Activated B cell treated with CpG ODN at 0.5 μM for 24 hours (primary cell): ENCODE results near the gene TAS2R60. TPM values are rescaled to one million over a fixed set of nuclear protein-coding genes. Genes with fewer than 3 reads are reported as not detected.
"Not testable (repeated sequence)": the region's sequence is repeated elsewhere in the genome, so short reads cannot be mapped to it uniquely, and the experiment has no call there.

Experiments
- ATAC-seq: fragments of 200-7000 bp; cut with Tn5 transposase; one replicate; pipeline ENCODE4 v1.10.0; 2021; ENCODE audit warnings: low read depth, mild to moderate bottlenecking, moderate library complexity
- CTCF ChIA-PET: fragments of 350-600 bp; sonication (Branson Sonifier 250); formaldehyde crosslinking; loops from one replicate; lab custom pipeline; 2021; ENCODE audit warnings: antibody characterized with exemption; lab: Charles Lee
- POLR2A ChIA-PET: fragments of 350-600 bp; sonication (Branson Sonifier 250); formaldehyde crosslinking; loops from one replicate; lab custom pipeline; 2021; ENCODE audit warnings: antibody characterized with exemption; lab: Charles Lee
- DNase-seq: peaks from one replicate; pipeline ENCODE4 v3.0.0; 2022
- H3K27ac Mint-ChIP-seq: one replicate; pipeline ENCODE4 v1.8.0; 2020; ENCODE audit warnings: mixed read lengths
- H3K27me3 Mint-ChIP-seq: one replicate; pipeline ENCODE4 v1.8.0; 2021; ENCODE audit warnings: mixed read lengths
- H3K36me3 Mint-ChIP-seq: one replicate; pipeline ENCODE4 v1.8.0; 2021; ENCODE audit warnings: low read depth, mixed read lengths
- H3K4me1 Mint-ChIP-seq: one replicate; pipeline ENCODE4 v1.8.0; 2021; ENCODE audit warnings: mixed read lengths
- H3K4me3 Mint-ChIP-seq: one replicate; pipeline ENCODE4 v1.8.0; 2020; ENCODE audit warnings: mild to moderate bottlenecking, mixed read lengths
- H3K9me3 Mint-ChIP-seq: one replicate; pipeline ENCODE4 v1.8.0; 2020; ENCODE audit warnings: mixed read lengths
- CTCF ChIP-seq: fragments of 200-600 bp; IDR thresholded peaks from one replicate; pipeline ENCODE4 v1.8.0; 2022; ENCODE audit warnings: antibody characterized with exemption, mild to moderate bottlenecking
- intact Hi-C: fragments of 100-400 bp; cut with micrococcal nuclease; formaldehyde crosslinking; loops from one replicate; pipeline ENCODE4 v1.15.1; 2024
- total RNA-seq: library from RNA; stranded (reverse); gene quantifications from 2 replicates; pipeline ENCODE4 v1.2.3, GENCODE V29; 2022

The TAS2R60 gene
- total RNA-seq, 1 donor from 2014 or later: not detected

GRCh38 chr7:143479055-143479766 lies 36.0 kb downstream of the TAS2R60 start:
- peaks cover 9% of the 10 kb centered on the region for H3K27me3 Mint-ChIP-seq
- POLR2A ChIA-PET: no interaction called here
- H3K27ac Mint-ChIP-seq: no peak overlapping the region
- H3K36me3 Mint-ChIP-seq: no peaks in the 10 kb centered on the region
- no peak for ATAC-seq
- peaks cover 5% of the 10 kb centered on the region for H3K9me3 Mint-ChIP-seq
- CTCF ChIA-PET: no interaction called here
- intact Hi-C loops: no loop called here
- TF ChIP-seq CTCF: no peak
- DNase-seq: no peak
- no peak overlapping the region for H3K4me3 Mint-ChIP-seq
- no peaks in the 10 kb centered on the region for H3K4me1 Mint-ChIP-seq

- Mint-ChIP-seq H3K4me1 (no peaks in the 10 kb centered on the region), H3K9me3 (no peaks in the 10 kb centered on the region), H3K36me3 (no peaks in the 10 kb centered on the region), H3K27ac (no peak overlapping the region), H3K4me3 (no peak overlapping the region), H3K27me3 (peaks cover 13% of the 10 kb centered on the region)
- intact Hi-C loops: no loop called here
- ATAC-seq (no peak), DNase-seq (no peak)
- CTCF ChIA-PET: no interaction called here
- no peak for TF ChIP-seq CTCF
- POLR2A ChIA-PET: no interaction called here
Observed at GRCh38 chr7:143480501-143480900, 37.2 kb downstream of the TAS2R60 start.

GRCh38 chr7:143484119-143484518 lies 40.9 kb downstream of the TAS2R60 start:
- ATAC-seq: no peak
- CTCF ChIA-PET: no interaction called here

GRCh38 chr7:143485094-143485493 lies 41.8 kb downstream of the TAS2R60 start:
- Mint-ChIP-seq H3K4me3 (no peak overlapping the region), H3K9me3 (no peaks in the 10 kb centered on the region), H3K27ac (no peak overlapping the region), H3K4me1 (no peaks in the 10 kb centered on the region), H3K27me3 (peaks cover 24% of the 10 kb centered on the region), H3K36me3 (no peaks in the 10 kb centered on the region)
- ChIA-PET POLR2A (no interaction called here), CTCF (no interaction called here)
- no peak for TF ChIP-seq CTCF
- intact Hi-C loops: no loop called here
- DNase-seq (no peak), ATAC-seq (no peak)

More at GRCh38 chr7:143484119-143484518, 40.9 kb downstream of the TAS2R60 start:
- no peak for DNase-seq
- TF ChIP-seq CTCF: no peak
- no peak overlapping the region for H3K27ac Mint-ChIP-seq
- intact Hi-C loops: no loop called here
- no peak overlapping the region for H3K4me3 Mint-ChIP-seq
- no peaks in the 10 kb centered on the region for H3K9me3 Mint-ChIP-seq
- POLR2A ChIA-PET: no interaction called here
- no peaks in the 10 kb centered on the region for H3K36me3 Mint-ChIP-seq
- no peaks in the 10 kb centered on the region for H3K4me1 Mint-ChIP-seq
- peaks cover 20% of the 10 kb centered on the region for H3K27me3 Mint-ChIP-seq

GRCh38 chr7:143485500-143485899 lies 42.2 kb downstream of the TAS2R60 start:
- POLR2A ChIA-PET: no interaction called here
- CTCF ChIA-PET: no interaction called here
- DNase-seq: no peak
- Mint-ChIP-seq H3K4me3 (no peak overlapping the region), H3K27me3 (peaks cover 24% of the 10 kb centered on the region), H3K4me1 (no peaks in the 10 kb centered on the region), H3K36me3 (no peaks in the 10 kb centered on the region), H3K27ac (no peak overlapping the region), H3K9me3 (no peaks in the 10 kb centered on the region)
- no peak for ATAC-seq
- no peak for TF ChIP-seq CTCF
- intact Hi-C loops: no loop called here

- H3K9me3 Mint-ChIP-seq, H3K36me3 Mint-ChIP-seq, intact Hi-C loops, H3K4me3 Mint-ChIP-seq, CTCF ChIA-PET, DNase-seq, H3K4me1 Mint-ChIP-seq, H3K27ac Mint-ChIP-seq, POLR2A ChIA-PET, ATAC-seq: not testable (repeated sequence)
- peaks cover 24% of the 10 kb centered on the region for H3K27me3 Mint-ChIP-seq
Observed at GRCh38 chr7:143486266-143486665, 43.0 kb downstream of the TAS2R60 start.
